ENCODE data around the gene POLD3. TPM values are rescaled to one million over a fixed set of nuclear protein-coding genes. Genes with fewer than 3 reads are reported as not detected.

Gene POLD3
- polyA plus RNA-seq, 6 donors from 2014 or later: 9.4 to 16.7 (median 14.5) TPM

DNA sequence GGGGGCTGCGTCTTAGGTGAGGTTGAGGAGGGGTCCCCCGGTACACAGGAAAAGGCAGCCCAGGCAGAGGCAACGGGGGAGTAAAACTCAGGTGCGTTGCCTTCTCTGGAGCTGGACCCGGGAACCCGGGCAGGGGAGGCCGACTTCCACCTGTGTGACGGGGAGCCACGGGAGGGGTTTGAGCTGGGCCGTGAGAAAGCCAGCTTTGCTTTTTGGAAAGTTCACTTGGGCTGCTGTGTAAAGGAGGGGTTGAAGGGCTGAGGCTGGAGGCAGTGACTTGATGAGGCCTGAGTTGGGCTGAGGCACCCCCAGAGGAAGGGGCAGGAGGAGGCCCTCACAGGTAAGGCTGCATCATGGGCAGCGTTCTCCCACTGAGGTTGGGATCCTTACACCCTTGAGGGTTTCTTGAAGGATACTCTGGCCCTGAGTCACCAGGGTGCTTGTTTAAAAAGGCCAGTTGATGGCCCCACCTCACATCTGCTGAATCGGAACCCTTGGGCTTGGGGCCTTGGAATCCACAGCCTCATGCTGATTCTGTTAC lies 91.6 kb downstream of the POLD3 start:
- Mint-ChIP-seq H3K4me1 (peaks cover 0 to 7% (median 3%) of the 10 kb centered on the region in 3 donors), H3K9me3 (peaks cover 0 to 7% (median 2%) of the 10 kb centered on the region in 7 donors), H3K27ac (no peak overlapping the region), H3K27me3 (peaks cover 33 to 53% (median 47%) of the 10 kb centered on the region in 3 donors), H3K4me3 (peak overlapping the region in 2 of 8 donors; percentile 47 to 54), H3K36me3 (no peaks in the 10 kb centered on the region)
- no peak for DNase-seq
- no peak for ATAC-seq (ENCODE audit: low read depth in 2 of 2)

DNA sequence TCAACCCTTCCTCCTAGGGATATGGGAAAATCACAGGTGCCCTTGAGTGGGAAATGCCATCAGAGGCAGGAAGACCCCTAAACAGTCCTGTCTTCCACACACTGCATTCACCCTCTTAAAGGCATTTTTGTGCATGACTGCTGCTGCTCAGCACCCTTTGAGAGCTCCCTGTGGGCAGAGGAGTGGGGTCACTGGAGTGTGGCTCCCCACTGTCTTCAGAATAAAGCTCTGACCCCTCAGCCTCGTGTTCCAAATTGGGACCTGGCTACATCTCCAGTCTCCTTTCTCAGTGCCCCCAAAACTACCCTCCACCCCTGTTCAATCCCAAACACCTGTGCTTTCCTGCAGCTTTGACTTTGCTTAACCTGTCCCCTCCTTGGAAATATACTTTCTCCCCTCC lies 92.3 kb downstream of the POLD3 start:
- DNase-seq (no peak), ATAC-seq (ENCODE audit: low read depth in 2 of 2) (no peak)
- Mint-ChIP-seq H3K36me3 (no peaks in the 10 kb centered on the region), H3K4me3 (peak overlapping the region in 1 of 8 donors; percentile 9), H3K9me3 (peaks cover 0 to 7% (median 2%) of the 10 kb centered on the region in 7 donors), H3K27me3 (peaks cover 33 to 53% (median 47%) of the 10 kb centered on the region in 3 donors), H3K27ac (peak overlapping the region in 1 of 6 donors; percentile 6), H3K4me1 (peaks cover 0 to 7% (median 3%) of the 10 kb centered on the region in 3 donors)

DNA sequence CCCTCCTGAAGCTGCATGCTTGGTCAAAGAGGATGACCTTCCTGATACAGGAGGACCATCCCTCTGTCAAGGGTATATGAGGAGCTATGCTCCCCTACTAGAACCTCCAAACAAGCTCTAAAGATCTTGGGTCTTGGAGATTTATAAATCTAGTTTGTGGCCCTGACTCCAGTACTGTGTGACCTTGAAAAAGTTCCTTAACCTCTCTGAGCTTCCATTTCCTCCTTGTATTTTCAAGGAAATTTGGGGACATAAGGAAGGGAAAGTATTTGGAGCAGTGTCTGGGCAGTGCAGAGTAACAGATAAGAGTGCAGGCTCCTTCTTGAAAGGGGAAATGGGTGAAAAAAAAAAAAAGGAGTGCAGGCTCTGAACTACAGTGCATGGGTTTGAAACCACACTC lies 93.0 kb downstream of the POLD3 start:
- Mint-ChIP-seq H3K9me3 (peaks cover 0 to 7% (median 2%) of the 10 kb centered on the region in 7 donors), H3K27ac (peak overlapping the region in 1 of 6 donors; percentile 49), H3K27me3 (peaks cover 33 to 46% (median 41%) of the 10 kb centered on the region in 3 donors), H3K36me3 (no peaks in the 10 kb centered on the region), H3K4me3 (no peak overlapping the region), H3K4me1 (peaks cover 0 to 3% (median 3%) of the 10 kb centered on the region in 3 donors)
- no peak for ATAC-seq (ENCODE audit: low read depth in 2 of 2)
- no peak for DNase-seq

DNA sequence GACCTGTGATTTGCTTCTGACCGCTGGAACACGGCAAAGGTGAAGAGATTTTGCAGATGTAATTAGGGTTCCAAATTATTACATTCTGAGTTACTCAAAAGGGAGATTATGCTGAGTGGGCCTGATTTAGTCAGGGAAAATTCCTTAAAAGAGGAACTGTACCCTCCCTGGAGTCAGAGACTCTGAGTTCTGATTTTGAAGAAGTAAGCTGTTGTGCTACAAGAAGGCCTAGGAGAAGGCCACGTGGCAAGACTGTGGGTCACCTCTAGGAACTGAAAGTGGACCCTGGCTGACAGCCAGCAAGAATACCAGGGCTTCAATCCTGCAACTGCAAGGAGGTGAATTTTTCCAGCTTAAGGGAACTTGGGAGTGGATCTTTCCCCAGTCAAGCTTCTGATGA lies 93.5 kb downstream of the POLD3 start:
- ATAC-seq (ENCODE audit: low read depth in 2 of 2): no peak
- Mint-ChIP-seq H3K4me3 (no peak overlapping the region), H3K27ac (no peak overlapping the region), H3K27me3 (peaks cover 33 to 41% (median 40%) of the 10 kb centered on the region in 3 donors), H3K4me1 (peaks cover 0 to 3% (median 3%) of the 10 kb centered on the region in 3 donors), H3K36me3 (no peaks in the 10 kb centered on the region), H3K9me3 (peaks cover 0 to 7% (median 2%) of the 10 kb centered on the region in 7 donors)
- no peak for DNase-seq

DNA sequence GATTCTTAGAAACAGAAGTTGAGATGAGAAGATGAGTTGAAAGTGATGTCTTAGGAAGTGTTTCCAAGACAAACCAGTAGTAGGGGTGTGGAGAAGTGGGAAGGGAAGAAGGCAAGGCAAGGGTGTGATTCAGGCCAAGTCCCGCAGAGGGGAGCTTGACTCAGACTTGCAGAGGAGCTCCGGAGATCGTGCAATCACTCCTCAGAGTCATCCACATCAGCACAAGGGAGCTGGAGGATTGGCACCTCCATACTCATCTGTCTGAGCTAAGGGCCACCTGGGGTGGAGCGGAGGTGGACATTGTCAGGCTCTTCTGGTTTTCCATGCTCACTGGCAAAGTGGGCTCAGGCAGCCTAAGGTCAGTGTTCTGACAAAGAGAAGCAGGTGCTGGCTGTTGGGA lies 94.4 kb downstream of the POLD3 start:
- Mint-ChIP-seq H3K27me3 (peaks cover 28 to 36% (median 31%) of the 10 kb centered on the region in 3 donors), H3K9me3 (peaks cover 0 to 7% (median 2%) of the 10 kb centered on the region in 7 donors), H3K4me3 (no peak overlapping the region), H3K4me1 (peaks cover 0 to 3% (median 3%) of the 10 kb centered on the region in 3 donors), H3K27ac (no peak overlapping the region), H3K36me3 (no peaks in the 10 kb centered on the region)
- DNase-seq: no peak
- ATAC-seq (ENCODE audit: low read depth in 2 of 2): no peak

DNA sequence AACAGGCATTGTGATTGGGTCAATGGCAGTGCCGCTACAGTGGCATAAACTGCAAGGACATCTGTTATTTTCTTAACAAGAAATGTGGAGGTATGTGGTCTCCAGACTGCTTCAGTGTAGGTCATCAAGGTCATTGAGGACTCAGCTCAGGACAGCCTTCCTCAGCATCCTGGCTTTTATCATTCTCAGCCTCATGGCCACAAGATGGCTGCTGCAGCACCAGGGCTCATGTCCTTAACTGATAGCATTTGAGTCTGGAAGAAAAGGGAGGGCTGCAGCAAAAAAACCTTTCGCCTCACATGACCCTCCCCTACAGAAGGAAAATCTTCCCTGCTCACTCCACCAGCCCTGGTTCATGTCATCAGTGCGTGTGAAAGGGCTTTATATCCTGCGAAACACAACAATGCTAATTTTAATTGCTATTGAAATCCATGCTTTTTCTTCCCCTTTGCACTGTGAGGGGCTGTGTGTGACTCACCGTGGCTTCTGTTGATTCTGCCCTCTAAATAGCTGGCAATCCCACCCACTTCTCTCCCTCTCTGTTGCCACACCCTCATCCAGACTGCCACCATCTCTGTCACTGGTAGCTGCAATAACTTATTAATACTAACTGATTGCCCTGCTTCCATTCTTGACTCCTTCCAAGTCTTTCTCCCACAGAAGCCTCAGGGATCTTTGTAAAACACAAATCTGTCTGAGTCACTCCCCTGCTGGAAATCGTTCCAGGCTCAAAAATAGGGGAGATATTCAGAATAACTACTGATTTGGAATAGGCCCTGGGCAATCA lies 95.0 kb downstream of the POLD3 start:
- Mint-ChIP-seq H3K9me3 (peaks cover 0 to 7% (median 2%) of the 10 kb centered on the region in 7 donors), H3K36me3 (no peaks in the 10 kb centered on the region), H3K27ac (peak overlapping the region in 1 of 6 donors; percentile 43), H3K4me3 (no peak overlapping the region), H3K4me1 (peaks cover 0 to 3% (median 3%) of the 10 kb centered on the region in 3 donors), H3K27me3 (peaks cover 25 to 30% (median 28%) of the 10 kb centered on the region in 3 donors)
- ATAC-seq (ENCODE audit: low read depth in 2 of 2) (no peak), DNase-seq (no peak)

DNA sequence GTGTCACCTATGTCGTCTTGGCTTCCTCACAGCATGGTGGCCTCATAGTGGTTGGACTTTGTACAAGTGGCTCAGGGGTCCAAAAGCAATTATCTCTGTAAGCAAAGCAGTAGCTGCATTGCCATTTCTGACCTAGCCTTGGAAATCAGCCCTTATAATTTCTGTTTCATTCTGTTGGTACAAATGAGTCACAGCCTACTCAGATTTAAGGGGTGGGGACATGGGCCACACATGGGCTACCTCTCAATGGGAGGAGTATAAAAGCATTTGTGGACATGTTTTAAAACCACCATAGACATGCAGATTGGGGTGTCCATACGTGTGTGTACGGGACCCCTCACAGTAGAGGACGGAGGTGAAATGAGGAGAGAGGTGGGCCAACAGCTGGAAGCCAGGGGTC lies 97.3 kb downstream of the POLD3 start:
- Mint-ChIP-seq H3K4me3 (no peak overlapping the region), H3K36me3 (no peaks in the 10 kb centered on the region), H3K4me1 (peaks cover 0 to 3% (median 0%) of the 10 kb centered on the region in 3 donors), H3K27ac (no peak overlapping the region), H3K27me3 (peaks cover 23 to 28% (median 23%) of the 10 kb centered on the region in 3 donors), H3K9me3 (peaks cover 0 to 7% (median 0%) of the 10 kb centered on the region in 7 donors)
- DNase-seq (no peak), ATAC-seq (ENCODE audit: low read depth in 2 of 2) (no peak)

DNA sequence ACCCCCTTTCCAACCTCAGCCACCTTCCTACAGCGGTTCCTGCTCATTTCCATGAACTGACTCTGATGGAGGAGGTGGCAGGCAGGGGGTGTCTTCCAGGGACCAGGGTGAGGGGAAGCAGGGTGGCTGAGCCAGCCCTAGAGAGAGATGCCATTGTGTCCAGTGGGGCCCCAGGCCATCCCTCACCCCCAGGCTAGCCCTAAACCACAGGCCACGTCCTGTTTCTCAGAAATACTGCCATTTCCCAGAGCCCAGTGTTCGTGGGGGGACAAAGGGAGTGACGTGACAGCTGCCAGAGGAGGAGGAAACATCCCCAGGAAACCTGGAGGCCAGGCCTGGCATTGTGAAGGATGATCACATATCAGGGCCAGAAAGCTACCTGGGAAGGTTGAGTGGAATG lies 99.4 kb downstream of the POLD3 start:
- no peak for ATAC-seq (ENCODE audit: low read depth in 2 of 2)
- H3K9me3 Mint-ChIP-seq: peaks cover 0 to 3% (median 0%) of the 10 kb centered on the region in 7 donors
- no peak for DNase-seq
- H3K27ac Mint-ChIP-seq: no peak overlapping the region
- H3K27me3 Mint-ChIP-seq: peaks cover 15 to 25% (median 20%) of the 10 kb centered on the region in 3 donors
- no peaks in the 10 kb centered on the region for H3K36me3 Mint-ChIP-seq
- no peak overlapping the region for H3K4me3 Mint-ChIP-seq
- peaks cover 0 to 7% (median 0%) of the 10 kb centered on the region in 3 donors for H3K4me1 Mint-ChIP-seq

Other genes starting within 250 kb of the POLD3 start
- 1 to 10 TPM; 3.6 to 6.4 (median 5.1) TPM for gene PGM2L1, start 194.1 kb upstream of the POLD3 start, polyA plus RNA-seq (ENCODE audit: low read depth in 6 of 6)
- not detected for gene KCNE3, start 125.0 kb upstream of the POLD3 start, polyA plus RNA-seq (ENCODE audit: low read depth in 6 of 6)
- 10 to 100 TPM; 16.5 to 30.4 (median 19.3) TPM for gene LIPT2, start 98.9 kb upstream of the POLD3 start, polyA plus RNA-seq (ENCODE audit: low read depth in 6 of 6)
- not detected for gene CHRDL2, start 138.8 kb downstream of the POLD3 start, polyA plus RNA-seq (ENCODE audit: low read depth in 6 of 6)
- 1 to 10 TPM in 5 of 6 donors, under 1 TPM in 1; 1.00 to 3.1 (median 1.6) TPM for gene RNF169, start 156.3 kb downstream of the POLD3 start, polyA plus RNA-seq (ENCODE audit: low read depth in 6 of 6)